CD14-positive monocyte (primary cell): ENCODE data around the gene BSG. TPM values are rescaled to one million over a fixed set of nuclear protein-coding genes. Genes with fewer than 3 reads are reported as not detected.

Experiments
- DNase-seq, 3 donors: peaks; one replicate each; pipeline ENCODE4 v3.0.0-alpha.2; 2011 to 2022
- H2AFZ ChIP-seq: 2 replicates; pipeline ENCODE4 v1.6.0; 2012; ENCODE audit warnings: mild to moderate bottlenecking, low read depth, low read length, inconsistent platforms; ENCODE audit not compliant: insufficient read depth, poor library complexity, severe bottlenecking
- H3K27ac ChIP-seq, 2 donors: 1 replicate in 1 of 2; 2 replicates in 1 of 2; pipeline ENCODE4 v1.5.1; 2012 to 2013; ENCODE audit warnings: low read length in 2 of 2, control low read depth in 1 of 2, inconsistent platforms in 1 of 2, low read depth in 1 of 2, mild to moderate bottlenecking in 1 of 2
- H3K27me3 ChIP-seq, 2 donors: one replicate each; pipeline versions ENCODE4 v1.6.0 to v1.6.1; 2011 to 2013; ENCODE audit warnings: low read length in 2 of 2; ENCODE audit not compliant: control insufficient read depth in 2 of 2, insufficient read depth in 2 of 2
- H3K36me3 ChIP-seq, 2 donors: replicated peaks in 1 of 2; 1 replicate in 1 of 2; 2 replicates in 1 of 2; pipeline versions ENCODE4 v1.5.1 to v1.6.1; 2012 to 2013; ENCODE audit warnings: low read length in 2 of 2, control low read depth in 1 of 2, inconsistent platforms in 1 of 2, mild to moderate bottlenecking in 1 of 2; ENCODE audit not compliant: insufficient read depth in 2 of 2, control insufficient read depth in 1 of 2
- H3K4me1 ChIP-seq, 2 donors: 1 replicate in 1 of 2; 2 replicates in 1 of 2; pipeline versions ENCODE4 v1.5.1 to v1.6.1; 2012 to 2013; ENCODE audit warnings: low read length in 2 of 2, control low read depth in 1 of 2, inconsistent platforms in 1 of 2, mild to moderate bottlenecking in 1 of 2, moderate library complexity in 1 of 2; ENCODE audit not compliant: insufficient read depth in 2 of 2, control insufficient read depth in 1 of 2
- H3K4me2 ChIP-seq: replicated peaks from 2 replicates; pipeline ENCODE3; 2012; ENCODE audit warnings: low read length, moderate library complexity, mild to moderate bottlenecking; ENCODE audit not compliant: poor library complexity, severe bottlenecking; ENCODE audit errors: extremely low read depth
- H3K4me3 ChIP-seq, 3 experiments: fragments of 200-600 bp in 1 of 3; sonication (generic) in 1 of 3; replicated peaks in 1 of 3; 1 replicate in 2 of 3; 2 replicates in 1 of 3; pipeline ENCODE4 v1.5.1; 2011 to 2013; ENCODE audit warnings: low read length in 3 of 3, mild to moderate bottlenecking in 3 of 3, control low read depth in 2 of 3, low read depth in 2 of 3, inconsistent platforms in 1 of 3, moderate library complexity in 1 of 3
- H3K79me2 ChIP-seq: 2 replicates; pipeline ENCODE4 v1.6.0; 2012; ENCODE audit warnings: mild to moderate bottlenecking, control low read depth, inconsistent platforms, low read length, moderate library complexity; ENCODE audit not compliant: insufficient read depth
- H3K9ac ChIP-seq: 2 replicates; pipeline ENCODE4 v1.6.0; 2017; ENCODE audit warnings: low read length, mild to moderate bottlenecking; ENCODE audit not compliant: insufficient read depth, poor library complexity, severe bottlenecking
- H3K9me3 ChIP-seq, 2 donors: replicated peaks in 1 of 2; 1 replicate in 1 of 2; 2 replicates in 1 of 2; pipeline versions ENCODE4 v1.5.1 to v1.6.1; 2012 to 2013; ENCODE audit warnings: low read length in 2 of 2, control low read depth in 1 of 2; ENCODE audit not compliant: control insufficient read depth in 1 of 2, insufficient read depth in 1 of 2
- H4K20me1 ChIP-seq: 2 replicates; pipeline ENCODE4 v1.6.0; 2012; ENCODE audit warnings: mild to moderate bottlenecking, low read length, control low read depth, moderate library complexity; ENCODE audit not compliant: insufficient read depth
- H3K27ac Mint-ChIP-seq, 7 donors: one replicate each; pipeline ENCODE4 v1.8.0; 2020; ENCODE audit warnings: mild to moderate bottlenecking in 7 of 7, mixed read lengths in 7 of 7, moderate library complexity in 6 of 7, inconsistent platforms in 2 of 7
- H3K27me3 Mint-ChIP-seq, 3 donors: one replicate each; pipeline ENCODE4 v1.8.0; 2021 to 2022; ENCODE audit warnings: low read depth in 3 of 3, mild to moderate bottlenecking in 3 of 3, mixed read lengths in 3 of 3, moderate library complexity in 3 of 3, inconsistent platforms in 1 of 3
- H3K36me3 Mint-ChIP-seq, 2 donors: one replicate each; pipeline ENCODE4 v1.8.0; 2020; ENCODE audit warnings: mixed read lengths in 2 of 2, inconsistent platforms in 1 of 2, mild to moderate bottlenecking in 1 of 2
- H3K4me1 Mint-ChIP-seq: one replicate; pipeline ENCODE4 v1.8.0; 2020; ENCODE audit warnings: mild to moderate bottlenecking, mixed read lengths
- H3K4me3 Mint-ChIP-seq, 2 donors: one replicate each; pipeline ENCODE4 v1.8.0; 2020; ENCODE audit warnings: mild to moderate bottlenecking in 2 of 2, mixed read lengths in 2 of 2, moderate library complexity in 1 of 2
- H3K9me3 Mint-ChIP-seq, 7 donors: one replicate each; pipeline ENCODE4 v1.8.0; 2020 to 2022; ENCODE audit warnings: mixed read lengths in 7 of 7, mild to moderate bottlenecking in 6 of 7, moderate library complexity in 6 of 7, inconsistent platforms in 2 of 7
- WGBS: methylation state at CpG from one replicate; pipeline ENCODE4 v1.1.5; 2013; ENCODE audit warnings: missing lambda C conversion rate; ENCODE audit not compliant: insufficient coverage; 5-methylcytosine and 5-hydroxymethylcytosine counted together
- intact Hi-C, 2 donors: fragments of 100-400 bp; cut with micrococcal nuclease; formaldehyde crosslinking; loops; one replicate each; pipeline versions ENCODE4 v1.15.0 to v1.15.1; 2023
- polyA plus RNA-seq, 3 donors: library from polyadenylated mRNA; depleted of rRNA in 1 of 3; unstranded in 2 of 3; stranded (reverse) in 1 of 3; fragments of 300-500 nt in 2 of 3; fragments of >200 nt in 1 of 3; fragmentation: Illumina TruSeq in 2 of 3; gene quantifications; 1 replicate in 2 of 3; 2 replicates in 1 of 3; pipeline ENCODE4 v1.2.3, GENCODE V29; 2012 to 2021
- TF ChIP-seq, protein P1 (sequence below): fragments of 200-600 bp; IDR thresholded peaks from one replicate; pipeline ENCODE4 v1.8.0; 2022; ENCODE audit warnings: antibody characterized with exemption, mild to moderate bottlenecking

The BSG gene
- polyA plus RNA-seq, 3 donors, result 190 to 431 (median 364) TPM

GRCh38 chr19:596263-596655 lies 23.9 kb downstream of the BSG start:
- Histone ChIP-seq H3K4me2 (no peak overlapping the region), H2AFZ (no peak overlapping the region), H3K9me3 (peaks cover 3 to 8% of the 10 kb centered on the region in 2 donors), H3K4me3 (no peak overlapping the region), H3K4me1 (no peaks in the 10 kb centered on the region), H3K36me3 (no peaks in the 10 kb centered on the region), H3K79me2 (no peaks in the 10 kb centered on the region), H3K27ac (no peak overlapping the region), H3K27me3 (peaks cover 3 to 17% of the 10 kb centered on the region in 2 donors), H4K20me1 (no peaks in the 10 kb centered on the region), H3K9ac (no peak overlapping the region)
- intact Hi-C loops, result no loop called here
- Mint-ChIP-seq H3K36me3 (no peaks in the 10 kb centered on the region), H3K27me3 (peaks cover 29 to 46% (median 43%) of the 10 kb centered on the region in 3 donors), H3K27ac (no peak overlapping the region), H3K4me3 (no peak overlapping the region), H3K4me1 (no peaks in the 10 kb centered on the region), H3K9me3 (peaks cover 0 to 17% (median 6%) of the 10 kb centered on the region in 7 donors)
- no peak for DNase-seq
- WGBS, result 84% methylated on average over 11 of the region's 16 CpGs
- TF ChIP-seq, protein P1, sequence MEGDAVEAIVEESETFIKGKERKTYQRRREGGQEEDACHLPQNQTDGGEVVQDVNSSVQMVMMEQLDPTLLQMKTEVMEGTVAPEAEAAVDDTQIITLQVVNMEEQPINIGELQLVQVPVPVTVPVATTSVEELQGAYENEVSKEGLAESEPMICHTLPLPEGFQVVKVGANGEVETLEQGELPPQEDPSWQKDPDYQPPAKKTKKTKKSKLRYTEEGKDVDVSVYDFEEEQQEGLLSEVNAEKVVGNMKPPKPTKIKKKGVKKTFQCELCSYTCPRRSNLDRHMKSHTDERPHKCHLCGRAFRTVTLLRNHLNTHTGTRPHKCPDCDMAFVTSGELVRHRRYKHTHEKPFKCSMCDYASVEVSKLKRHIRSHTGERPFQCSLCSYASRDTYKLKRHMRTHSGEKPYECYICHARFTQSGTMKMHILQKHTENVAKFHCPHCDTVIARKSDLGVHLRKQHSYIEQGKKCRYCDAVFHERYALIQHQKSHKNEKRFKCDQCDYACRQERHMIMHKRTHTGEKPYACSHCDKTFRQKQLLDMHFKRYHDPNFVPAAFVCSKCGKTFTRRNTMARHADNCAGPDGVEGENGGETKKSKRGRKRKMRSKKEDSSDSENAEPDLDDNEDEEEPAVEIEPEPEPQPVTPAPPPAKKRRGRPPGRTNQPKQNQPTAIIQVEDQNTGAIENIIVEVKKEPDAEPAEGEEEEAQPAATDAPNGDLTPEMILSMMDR, result no peak

- H3K36me3 Mint-ChIP-seq, result no peaks in the 10 kb centered on the region
- peaks cover 0 to 21% of the 10 kb centered on the region in 2 donors for H3K9me3 ChIP-seq
- no peak overlapping the region for H2AFZ ChIP-seq
- H3K79me2 ChIP-seq, result no peaks in the 10 kb centered on the region
- no peak for DNase-seq
- H3K4me2 ChIP-seq, result no peak overlapping the region
- no peak overlapping the region for H3K27ac ChIP-seq
- H3K4me3 ChIP-seq, result no peak overlapping the region
- H3K27me3 ChIP-seq, result peaks cover 0 to 4% of the 10 kb centered on the region in 2 donors
- TF ChIP-seq, protein P1, result no peak
- WGBS, result 87% methylated on average over 11 of the region's 18 CpGs
- no peaks in the 10 kb centered on the region for H3K4me1 ChIP-seq
- H3K9ac ChIP-seq, result no peak overlapping the region
- intact Hi-C loops, result no loop called here
- H3K4me1 Mint-ChIP-seq, result peaks cover 2% of the 10 kb centered on the region
- peaks cover 2 to 25% (median 11%) of the 10 kb centered on the region in 7 donors for H3K9me3 Mint-ChIP-seq
- H3K36me3 ChIP-seq, result no peaks in the 10 kb centered on the region
- no peak overlapping the region for H3K4me3 Mint-ChIP-seq
- no peak overlapping the region for H3K27ac Mint-ChIP-seq
- peaks cover 22 to 34% (median 31%) of the 10 kb centered on the region in 3 donors for H3K27me3 Mint-ChIP-seq
- H4K20me1 ChIP-seq, result no peaks in the 10 kb centered on the region
Measured at GRCh38 chr19:597406-598315, 25.3 kb downstream of the BSG start.
